K562 (cell line): Measurements from ENCODE around the gene SAFB. TPM values are rescaled to one million over a fixed set of nuclear protein-coding genes. Genes with fewer than 3 reads are reported as not detected.
A peak's percentile ranks its signal among the peaks of the same experiment; 100 is the strongest.

Source experiments
- CHD2 ChIP-seq: IDR thresholded peaks from 2 replicates; pipeline ENCODE4 v1.6.1; 2011; ENCODE audit warnings: low read depth, low read length
- CTBP1 ChIP-seq: fragments of 450-650 bp; IDR thresholded peaks from 2 replicates; pipeline ENCODE4 v1.6.1; 2016; ENCODE audit warnings: borderline replicate concordance
- EGR1 ChIP-seq: fragments of 450-650 bp; conservative IDR thresholded peaks from 2 replicates; pipeline ENCODE4 v1.6.1; 2017; ENCODE audit warnings: mild to moderate bottlenecking
- ETS1 ChIP-seq: conservative IDR thresholded peaks from 2 replicates; pipeline ENCODE4 v1.6.1; 2011; ENCODE audit warnings: low read depth, mild to moderate bottlenecking, low read length; ENCODE audit not compliant: control insufficient read depth
- FOXJ3 ChIP-seq: sonication (generic); formaldehyde crosslinking; IDR thresholded peaks from 2 replicates; pipeline ENCODE4 v1.4.0; 2020; ENCODE audit warnings: mild to moderate bottlenecking, missing genetic modification reagents
- HMG20A ChIP-seq: fragments of 450-650 bp; formaldehyde crosslinking; conservative IDR thresholded peaks from 2 replicates; pipeline ENCODE4 v1.4.0; 2020; ENCODE audit warnings: mild to moderate bottlenecking, mixed read lengths
- SIN3A ChIP-seq, 2 experiments: fragments of 150-350 bp in 1 of 2; IDR thresholded peaks; 2 replicates each; pipeline ENCODE4 v1.6.1; 2011 to 2016; ENCODE audit warnings: borderline replicate concordance in 2 of 2, low read depth in 2 of 2, low read length in 2 of 2, mild to moderate bottlenecking in 2 of 2, moderate library complexity in 2 of 2; ENCODE audit not compliant: control insufficient read depth in 1 of 2
- SIX5 ChIP-seq, 2 experiments: IDR thresholded peaks; 2 replicates each; pipeline ENCODE4 v1.6.1; 2011; ENCODE audit warnings: low read length in 2 of 2, borderline replicate concordance in 1 of 2, low read depth in 1 of 2, mild to moderate bottlenecking in 1 of 2, moderate library complexity in 1 of 2; ENCODE audit not compliant: insufficient read depth in 1 of 2
- SMAD3 ChIP-seq: fragments of 450-650 bp; formaldehyde crosslinking; conservative IDR thresholded peaks from 2 replicates; pipeline ENCODE4 v1.4.0; 2020; ENCODE audit warnings: mild to moderate bottlenecking
- SREBF2 ChIP-seq: sonication (generic); formaldehyde crosslinking; IDR thresholded peaks from 2 replicates; pipeline ENCODE4 v1.4.0; 2020; ENCODE audit warnings: mild to moderate bottlenecking, missing genetic modification reagents
- ZC3H11A ChIP-seq: IDR thresholded peaks from 2 replicates; pipeline ENCODE4 v1.6.1; 2012; ENCODE audit warnings: low read depth, low read length, improper control_type of control experiment
- ZC3H4 ChIP-seq: sonication (generic); formaldehyde crosslinking; IDR thresholded peaks from 2 replicates; pipeline ENCODE4 v1.9.0; 2021; ENCODE audit warnings: missing genetic modification reagents, borderline replicate concordance
- ZFP1 ChIP-seq: fragments of 450-650 bp; formaldehyde crosslinking; IDR thresholded peaks from 2 replicates; pipeline ENCODE4 v1.4.0; 2020; ENCODE audit warnings: mild to moderate bottlenecking, mixed read lengths
- ZNF511 ChIP-seq: sonication (generic); formaldehyde crosslinking; IDR thresholded peaks from 2 replicates; pipeline ENCODE4 v1.8.0; 2022; ENCODE audit warnings: mild to moderate bottlenecking, missing genetic modification reagents
- polyA plus RNA-seq, 8 experiments: library from polyadenylated mRNA; depleted of rRNA in 4 of 8; stranded (reverse) in 5 of 8; unstranded in 3 of 8; fragments of >200 nt; fragmentation: Nextera tagmentation in 2 of 8; fragmentation: Illumina TruSeq in 1 of 8; extraction: Ambion mirVana in 2 of 8; extraction: Trizol in 1 of 8; gene quantifications; 2 replicates each; pipeline versions ENCODE4 v1.2.1 to v1.2.3, GENCODE V29; 2011 to 2014; ENCODE audit warnings: inconsistent platforms in 1 of 8, missing spikeins in 1 of 8
- total RNA-seq, 7 experiments: library from RNA; depleted of rRNA in 6 of 7; stranded (reverse); fragments of >200 nt in 6 of 7; fragmentation: Illumina TruSeq in 2 of 7; extraction: Trizol in 2 of 7; gene quantifications; 2 replicates each; pipeline versions ENCODE4 v1.2.1 to v1.2.3, GENCODE V29; 2011 to 2021; ENCODE audit warnings: low replicate concordance in 1 of 7
- TF ChIP-seq, protein P1 (sequence below): sonication (generic); formaldehyde crosslinking; IDR thresholded peaks from 2 replicates; pipeline ENCODE4 v1.8.0; 2022; ENCODE audit warnings: missing genetic modification reagents, mild to moderate bottlenecking, moderate library complexity, borderline replicate concordance

Gene SAFB
- total and polyA plus RNA-seq, 9 of the 15 experiments (the other 6 are each of a cell fraction or from before 2014, with no cell fraction given), result 1.1 to 151 (median 83.1) TPM

DNA sequence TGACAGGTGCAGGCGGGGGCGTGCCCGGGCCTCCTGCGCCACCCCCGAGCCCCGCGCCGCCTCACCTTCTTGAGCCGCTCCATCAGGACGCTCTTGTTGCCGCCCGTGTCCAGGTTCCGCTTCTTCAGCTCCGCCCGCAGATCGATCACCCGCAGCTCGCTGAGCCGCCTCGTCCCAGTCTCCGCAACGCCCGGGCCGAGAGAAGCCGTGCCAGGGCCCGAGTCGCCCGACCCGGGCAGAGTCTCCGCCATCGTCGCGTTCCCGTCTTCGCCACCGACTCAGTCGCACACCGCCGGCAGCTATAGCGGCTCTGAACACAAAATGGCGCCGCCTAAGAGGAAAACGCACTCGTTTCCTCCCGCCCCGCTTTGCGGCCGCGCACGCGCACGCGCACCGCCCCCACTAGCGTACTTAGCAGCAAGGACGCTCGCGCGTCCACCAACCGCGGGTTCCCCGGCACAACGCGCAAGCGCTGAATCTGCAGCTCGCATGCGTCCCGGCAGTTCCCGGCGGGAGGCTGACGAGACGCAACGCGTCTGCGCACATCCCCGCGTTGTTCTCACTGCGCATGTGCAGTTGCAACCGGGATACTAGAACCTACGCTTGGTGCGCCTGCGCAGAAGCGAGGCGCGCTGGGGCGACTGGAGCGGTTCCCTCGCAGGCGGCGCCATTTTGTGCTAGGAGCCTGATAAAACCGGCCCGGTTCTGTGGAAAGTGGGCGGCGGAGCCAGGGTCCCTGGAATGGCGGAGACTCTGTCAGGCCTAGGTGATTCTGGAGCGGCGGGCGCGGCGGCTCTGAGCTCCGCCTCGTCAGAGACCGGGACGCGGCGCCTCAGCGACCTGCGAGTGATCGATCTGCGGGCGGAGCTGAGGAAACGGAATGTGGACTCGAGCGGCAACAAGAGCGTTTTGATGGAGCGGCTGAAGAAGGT lies at the start of gene SAFB, which contains the start of gene SAFB2 (continued):
- TF ChIP-seq ETS1 (peak; percentile 18; the same call in 1 of the 2 replicates), SIX5 (IDR thresholded peaks at IDR 0.05; ENCODE audit: borderline replicate concordance in 1 of 2, insufficient read depth in 1 of 2, low read depth in 1 of 2, low read length in 2 of 2) (0 out of 4 replicates have a peak, but pooled peaks of 1 of the 2 experiments have one; percentile 19), FOXJ3 (CRISPR knock-in tag) (no peak), SIN3A (IDR thresholded peaks at IDR 0.05; ENCODE audit: borderline replicate concordance in 2 of 2, control insufficient read depth in 1 of 2, low read depth in 2 of 2, low read length in 2 of 2) (peak in 1 of 2 experiments; percentile 62; a peak in 2 of 4 replicates), SREBF2 (CRISPR knock-in tag) (no peak), ZNF511 (CRISPR knock-in tag) (peak; percentile 28), HMG20A (CRISPR knock-in tag) (no peak), CTBP1 (peak; percentile 90), EGR1 (peak; percentile 88), CHD2 (no peak), ZC3H11A (0 out of 2 replicates have a peak, but pooled peaks have one; percentile 60), ZC3H4 (no peak), ZFP1 (CRISPR knock-in tag) (no peak), SMAD3 (CRISPR knock-in tag) (no peak)
- TF ChIP-seq, protein P1, sequence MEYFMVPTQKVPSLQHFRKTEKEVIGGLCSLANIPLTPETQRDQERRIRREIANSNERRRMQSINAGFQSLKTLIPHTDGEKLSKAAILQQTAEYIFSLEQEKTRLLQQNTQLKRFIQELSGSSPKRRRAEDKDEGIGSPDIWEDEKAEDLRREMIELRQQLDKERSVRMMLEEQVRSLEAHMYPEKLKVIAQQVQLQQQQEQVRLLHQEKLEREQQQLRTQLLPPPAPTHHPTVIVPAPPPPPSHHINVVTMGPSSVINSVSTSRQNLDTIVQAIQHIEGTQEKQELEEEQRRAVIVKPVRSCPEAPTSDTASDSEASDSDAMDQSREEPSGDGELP, result peak; percentile 61
